Measurements from ENCODE around the gene PDE6D. TPM values are rescaled to one million over a fixed set of nuclear protein-coding genes. Genes with fewer than 3 reads are reported as not detected.

The PDE6D gene
- total RNA-seq, 4 donors from 2014 or later, result 12.6 to 29.4 (median 23.6) TPM

DNA sequence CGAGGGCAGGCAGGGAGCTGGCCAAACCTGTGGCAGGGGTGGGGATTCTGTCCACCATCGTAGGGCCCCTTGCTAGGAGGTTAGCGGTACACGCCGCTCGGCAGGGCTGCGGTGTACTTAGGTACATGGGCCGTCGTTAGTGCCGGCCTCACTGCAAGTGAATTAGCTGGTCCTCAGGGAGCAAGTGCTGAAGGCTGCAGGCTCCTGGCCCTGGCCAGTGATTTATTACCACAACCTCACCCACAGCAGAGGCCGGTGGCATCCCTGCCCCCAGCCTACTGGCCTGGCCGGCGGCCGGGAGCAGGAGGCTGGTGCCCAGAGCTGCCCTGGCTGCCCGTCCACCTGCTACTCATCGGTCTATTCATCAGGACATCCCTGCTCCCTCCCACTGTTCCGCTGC is 92.4 kb downstream of the PDE6D start:
- TF ChIP-seq, protein P1, sequence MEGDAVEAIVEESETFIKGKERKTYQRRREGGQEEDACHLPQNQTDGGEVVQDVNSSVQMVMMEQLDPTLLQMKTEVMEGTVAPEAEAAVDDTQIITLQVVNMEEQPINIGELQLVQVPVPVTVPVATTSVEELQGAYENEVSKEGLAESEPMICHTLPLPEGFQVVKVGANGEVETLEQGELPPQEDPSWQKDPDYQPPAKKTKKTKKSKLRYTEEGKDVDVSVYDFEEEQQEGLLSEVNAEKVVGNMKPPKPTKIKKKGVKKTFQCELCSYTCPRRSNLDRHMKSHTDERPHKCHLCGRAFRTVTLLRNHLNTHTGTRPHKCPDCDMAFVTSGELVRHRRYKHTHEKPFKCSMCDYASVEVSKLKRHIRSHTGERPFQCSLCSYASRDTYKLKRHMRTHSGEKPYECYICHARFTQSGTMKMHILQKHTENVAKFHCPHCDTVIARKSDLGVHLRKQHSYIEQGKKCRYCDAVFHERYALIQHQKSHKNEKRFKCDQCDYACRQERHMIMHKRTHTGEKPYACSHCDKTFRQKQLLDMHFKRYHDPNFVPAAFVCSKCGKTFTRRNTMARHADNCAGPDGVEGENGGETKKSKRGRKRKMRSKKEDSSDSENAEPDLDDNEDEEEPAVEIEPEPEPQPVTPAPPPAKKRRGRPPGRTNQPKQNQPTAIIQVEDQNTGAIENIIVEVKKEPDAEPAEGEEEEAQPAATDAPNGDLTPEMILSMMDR (IDR thresholded peaks at IDR 0.05; ENCODE audit: low read depth), result no peak

DNA sequence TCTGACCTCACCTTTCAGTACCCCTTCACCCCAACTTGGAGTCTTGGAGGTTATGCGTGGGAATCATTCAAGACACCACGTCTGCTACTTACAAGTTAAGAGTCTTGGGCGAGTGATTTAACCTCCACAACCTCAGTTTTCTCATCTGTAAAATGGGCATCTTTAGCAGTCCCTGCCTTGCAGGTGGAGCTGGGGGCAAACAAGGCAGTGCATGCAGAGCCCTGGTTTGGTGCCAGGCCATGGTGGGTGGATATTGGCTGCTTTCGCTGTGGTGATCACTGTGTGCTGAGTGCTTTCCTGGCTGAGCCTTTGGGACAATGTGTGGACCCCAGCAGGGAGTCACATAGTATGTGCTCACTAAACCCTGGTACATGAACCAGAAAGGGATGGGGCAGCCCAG is 93.1 kb downstream of the PDE6D start:
- TF ChIP-seq, protein P1 (IDR thresholded peaks at IDR 0.05; ENCODE audit: low read depth), result no peak

DNA sequence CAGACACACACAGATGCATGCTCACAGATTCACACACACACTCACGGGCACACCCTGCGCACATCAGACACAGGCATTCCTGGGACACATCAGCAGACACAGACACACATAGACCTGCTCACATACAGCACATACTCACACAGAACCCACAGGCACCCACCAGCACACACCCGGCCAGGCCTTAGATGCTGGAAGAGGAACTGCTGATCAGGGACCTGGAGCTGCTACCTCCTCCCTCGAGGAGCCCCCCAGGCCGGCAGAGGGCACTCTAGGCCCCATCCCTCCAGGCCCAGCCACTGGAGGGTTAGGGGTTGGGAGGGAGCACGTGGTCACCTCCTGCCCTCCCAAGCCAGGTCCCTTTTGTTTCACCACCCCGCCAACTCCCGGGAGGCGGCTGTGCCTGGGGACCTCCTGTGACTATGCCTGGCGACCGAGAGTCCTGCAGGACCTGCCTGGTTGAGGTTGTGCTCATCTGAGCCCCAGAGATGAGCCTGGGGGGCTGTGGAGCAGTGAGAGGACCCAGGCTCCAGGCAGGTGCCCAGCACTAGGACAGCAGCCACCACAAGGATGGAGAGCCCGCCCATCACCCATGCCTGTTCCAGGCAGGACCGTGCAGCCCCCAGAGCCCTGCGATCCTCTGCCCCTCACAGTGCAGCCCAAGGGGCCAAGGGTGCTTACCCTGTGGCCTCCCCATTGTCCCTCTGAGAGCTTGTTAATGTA is 93.8 kb downstream of the PDE6D start:
- TF ChIP-seq, protein P1 (IDR thresholded peaks at IDR 0.05; ENCODE audit: low read depth), result no peak

DNA sequence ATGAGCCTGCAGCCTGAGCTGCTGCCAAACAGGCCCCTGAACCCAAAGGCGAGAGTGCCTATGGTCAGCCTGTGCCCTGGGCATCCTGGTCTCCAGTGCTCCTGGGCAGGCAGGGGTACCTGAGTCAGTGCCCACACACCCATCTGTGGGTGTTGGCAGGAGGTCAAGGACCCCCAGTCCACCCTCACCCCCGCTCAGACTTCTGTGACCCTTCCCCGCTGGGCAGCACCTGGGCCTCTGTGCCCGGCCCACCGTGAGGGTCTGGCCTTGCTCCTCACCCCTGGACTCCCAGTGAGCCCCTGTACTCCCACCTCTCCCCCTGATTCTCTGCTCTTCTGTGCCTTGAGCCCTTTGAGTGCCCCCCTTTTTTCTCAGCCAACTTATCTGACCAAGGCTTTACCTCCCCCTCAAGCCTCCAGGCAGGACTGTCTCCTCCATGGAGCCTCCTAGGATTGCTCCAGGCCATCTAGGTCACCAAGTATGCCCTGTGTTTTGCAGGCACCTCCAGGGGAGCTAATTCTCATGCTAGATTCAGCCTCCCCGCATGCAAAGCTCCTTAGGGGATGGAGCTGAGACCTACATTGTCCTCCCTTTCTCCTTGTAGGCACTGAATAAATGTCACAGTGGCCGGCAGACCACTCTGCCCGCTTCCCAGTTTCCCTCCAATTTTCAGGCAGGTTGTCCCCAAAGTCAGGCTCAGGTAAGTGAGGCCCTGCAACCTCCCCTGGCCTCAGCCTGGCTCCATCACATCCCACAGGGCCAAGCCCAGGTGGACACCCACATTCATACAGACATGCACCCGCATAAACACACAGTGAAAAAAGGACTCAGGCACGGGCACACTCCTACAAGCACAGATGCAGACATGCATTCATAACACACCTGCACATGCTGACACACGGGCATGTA is 94.6 kb downstream of the PDE6D start:
- TF ChIP-seq, protein P1 (IDR thresholded peaks at IDR 0.05; ENCODE audit: low read depth), result no peak

DNA sequence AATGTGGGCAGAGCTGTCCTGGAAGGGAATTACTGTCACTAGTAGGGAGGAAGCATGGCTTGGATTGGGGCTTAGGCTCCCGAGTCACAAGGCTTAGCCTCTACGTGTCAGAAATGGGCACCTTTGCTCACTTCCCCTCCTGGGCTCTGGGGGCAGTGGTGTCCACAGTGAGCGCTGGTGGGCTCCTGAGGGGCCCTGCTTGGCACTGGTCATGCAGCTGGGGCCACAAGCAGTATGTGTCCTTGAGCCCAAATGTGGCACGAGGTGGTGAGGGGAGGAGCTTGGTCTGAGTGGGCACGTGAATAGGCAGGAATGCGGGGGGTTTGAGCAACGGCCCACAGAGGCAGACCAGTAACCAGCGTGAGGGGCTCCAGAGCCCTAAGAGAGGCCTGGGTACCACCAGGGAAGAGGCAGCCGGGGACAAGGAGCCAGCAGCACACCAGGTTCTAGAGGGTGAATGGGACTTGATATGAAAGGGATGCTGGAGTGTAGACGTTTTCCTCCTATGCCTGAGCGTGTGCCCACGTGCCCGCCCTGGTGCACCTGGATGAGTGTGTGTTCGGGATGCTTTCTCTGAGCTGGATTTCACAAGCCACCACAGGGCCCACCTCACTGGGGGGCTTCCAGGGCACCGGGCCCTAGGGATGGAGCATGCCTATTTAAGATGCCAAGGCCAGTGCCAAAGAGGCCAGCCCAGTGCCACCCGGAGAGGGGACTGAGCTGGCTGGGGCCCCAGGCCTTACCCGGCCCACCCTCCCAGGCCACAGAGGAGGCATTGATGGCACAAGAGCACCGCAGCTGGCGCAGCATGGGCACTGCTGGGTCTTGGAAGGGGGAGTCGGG is 95.5 kb downstream of the PDE6D start:
- TF ChIP-seq, protein P1 (IDR thresholded peaks at IDR 0.05; ENCODE audit: low read depth), result no peak

DNA sequence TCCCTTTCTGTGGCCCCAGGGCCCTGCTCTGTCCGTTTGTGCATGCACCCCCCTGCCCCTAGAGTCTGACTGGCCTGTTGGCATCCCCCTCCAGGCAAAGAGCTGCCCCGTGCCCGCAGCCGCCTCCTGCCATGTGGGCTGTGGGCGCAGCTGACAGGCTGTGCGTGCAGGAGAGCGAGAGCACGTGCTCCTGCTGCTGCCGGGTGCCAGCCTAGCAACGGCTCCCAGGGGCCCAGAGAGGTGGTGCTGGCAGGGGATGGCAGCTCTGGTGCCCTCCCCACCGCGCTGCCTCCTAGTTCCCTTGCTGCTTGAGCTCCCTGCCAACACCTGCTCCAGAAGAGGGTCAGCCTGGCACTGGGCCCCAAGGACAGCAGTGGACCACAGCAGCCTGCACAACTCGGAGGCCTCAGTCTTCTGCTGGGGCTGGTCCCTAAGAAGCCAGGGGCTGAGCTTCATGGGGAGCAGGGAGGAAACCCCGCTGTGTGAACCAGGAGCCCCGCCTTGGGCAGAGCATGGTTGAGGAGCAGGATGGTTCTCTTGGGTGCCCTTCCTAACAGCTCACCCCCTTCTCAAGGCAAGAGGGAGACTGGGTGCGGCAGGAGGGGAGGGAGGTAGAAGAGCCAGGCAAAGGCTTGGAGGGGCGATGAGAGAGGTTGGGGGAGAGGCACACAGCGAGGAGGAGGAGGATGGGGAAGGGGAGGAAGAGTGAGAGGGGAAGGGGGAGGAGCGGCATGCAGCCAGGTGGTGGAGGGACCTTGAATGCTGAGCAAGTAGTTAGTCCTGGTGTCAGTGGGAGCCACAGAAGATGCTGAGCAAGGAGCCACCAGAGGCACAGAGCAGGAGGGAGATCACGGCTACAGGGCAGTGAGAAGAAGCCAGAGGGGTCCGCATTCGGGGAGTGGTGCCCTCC is 96.5 kb downstream of the PDE6D start:
- TF ChIP-seq, protein P1 (IDR thresholded peaks at IDR 0.05; ENCODE audit: low read depth), result no peak
